WI38 (cell line): ENCODE results near the gene VASN.

Source experiments
- H3K4me3 ChIP-seq: 2 replicates; pipeline ENCODE4 v1.5.1; 2011; ENCODE audit warnings: low read depth, mild to moderate bottlenecking, control low read depth, low read length
- CTCF ChIP-seq: IDR thresholded peaks from 2 replicates; pipeline ENCODE4 v1.5.1; 2012; ENCODE audit warnings: low read depth, mild to moderate bottlenecking, control low read depth, low read length

The VASN gene

GRCh38 chr16:4327386-4328045 is 44.1 kb upstream of the VASN start:
- peak overlapping the region; percentile 35 for H3K4me3 ChIP-seq
- TF ChIP-seq CTCF: no peak

GRCh38 chr16:4328046-4328781 is 43.4 kb upstream of the VASN start:
- TF ChIP-seq CTCF: peak; percentile 46; the same call in 1 of the 2 replicates
- H3K4me3 ChIP-seq: peak overlapping the region; percentile 35

GRCh38 chr16:4328782-4329775 is 42.6 kb upstream of the VASN start:
- no peak for TF ChIP-seq CTCF
- H3K4me3 ChIP-seq: peak overlapping the region; percentile 27; the same call in 1 of the 2 replicates

GRCh38 chr16:4330277-4330874 is 41.3 kb upstream of the VASN start:
- H3K4me3 ChIP-seq: no peak overlapping the region
- peak; percentile 98 for TF ChIP-seq CTCF

GRCh38 chr16:4332083-4332482 is 39.6 kb upstream of the VASN start:
- no peak for TF ChIP-seq CTCF
- no peak overlapping the region for H3K4me3 ChIP-seq

GRCh38 chr16:4332623-4333307 is 38.9 kb upstream of the VASN start:
- no peak for TF ChIP-seq CTCF
- no peak overlapping the region for H3K4me3 ChIP-seq
